ENCODE measurements around the gene SEC61A1.

Gene SEC61A1

DNA sequence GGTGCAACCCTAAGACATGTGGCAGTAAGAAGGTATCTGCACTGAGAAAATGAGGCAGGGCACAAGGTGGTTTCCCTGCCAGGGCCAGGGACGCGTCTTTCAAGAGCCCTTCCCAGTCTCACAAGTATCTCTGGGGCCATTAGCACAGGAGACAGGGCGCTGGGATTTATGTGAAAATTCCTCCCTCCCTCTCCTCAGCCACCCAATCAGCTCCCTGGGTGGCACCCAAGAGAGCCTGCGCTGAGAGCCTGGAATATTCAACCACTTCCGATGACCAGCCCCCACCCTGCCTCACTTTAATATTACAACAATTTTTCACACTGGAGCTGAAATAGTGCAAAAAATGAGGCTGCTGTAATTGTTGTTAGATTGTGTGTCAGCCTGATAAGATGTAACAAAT is 26.1 kb downstream of the SEC61A1 start:
- no peak for DNase-seq

DNA sequence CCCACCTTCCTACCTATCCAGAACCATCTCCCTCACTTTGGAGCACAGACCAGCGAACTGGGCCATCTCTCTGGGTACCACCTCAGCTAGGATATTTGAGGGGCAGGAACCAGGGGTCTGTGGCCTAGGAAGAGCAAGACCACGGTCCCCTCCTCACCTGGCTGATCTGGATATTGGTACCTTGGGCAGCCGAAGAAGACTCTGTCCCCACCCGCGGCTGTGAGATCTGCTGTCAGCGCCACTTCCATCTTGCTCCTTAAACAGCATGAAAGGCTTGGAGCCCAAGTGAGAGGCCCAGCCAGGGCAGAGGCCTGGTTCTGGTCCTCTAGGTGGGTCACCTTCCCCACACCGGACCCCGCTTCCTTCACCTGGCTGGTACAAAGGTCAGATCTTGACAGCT is 26.6 kb downstream of the SEC61A1 start:
- no peak for DNase-seq

DNA sequence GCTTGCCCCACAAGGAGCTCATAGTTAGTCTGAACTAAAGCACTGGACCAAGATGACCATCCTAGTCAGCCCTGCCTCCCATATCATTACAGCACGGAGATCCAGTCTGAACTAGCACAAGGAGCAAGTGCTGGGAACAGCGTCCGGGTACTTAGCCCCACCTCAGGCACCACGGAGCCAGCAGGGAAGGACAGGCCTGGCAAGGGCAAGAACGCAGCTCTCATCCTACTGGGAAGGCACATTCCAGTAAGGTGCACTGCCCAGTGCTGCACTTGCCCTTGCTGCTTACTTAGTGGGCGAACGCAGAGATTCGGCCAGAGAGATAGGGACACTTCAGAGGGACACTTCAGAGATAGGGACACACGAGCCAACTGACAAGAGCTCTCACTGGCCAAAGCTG is 27.6 kb downstream of the SEC61A1 start:
- no peak for DNase-seq

DNA sequence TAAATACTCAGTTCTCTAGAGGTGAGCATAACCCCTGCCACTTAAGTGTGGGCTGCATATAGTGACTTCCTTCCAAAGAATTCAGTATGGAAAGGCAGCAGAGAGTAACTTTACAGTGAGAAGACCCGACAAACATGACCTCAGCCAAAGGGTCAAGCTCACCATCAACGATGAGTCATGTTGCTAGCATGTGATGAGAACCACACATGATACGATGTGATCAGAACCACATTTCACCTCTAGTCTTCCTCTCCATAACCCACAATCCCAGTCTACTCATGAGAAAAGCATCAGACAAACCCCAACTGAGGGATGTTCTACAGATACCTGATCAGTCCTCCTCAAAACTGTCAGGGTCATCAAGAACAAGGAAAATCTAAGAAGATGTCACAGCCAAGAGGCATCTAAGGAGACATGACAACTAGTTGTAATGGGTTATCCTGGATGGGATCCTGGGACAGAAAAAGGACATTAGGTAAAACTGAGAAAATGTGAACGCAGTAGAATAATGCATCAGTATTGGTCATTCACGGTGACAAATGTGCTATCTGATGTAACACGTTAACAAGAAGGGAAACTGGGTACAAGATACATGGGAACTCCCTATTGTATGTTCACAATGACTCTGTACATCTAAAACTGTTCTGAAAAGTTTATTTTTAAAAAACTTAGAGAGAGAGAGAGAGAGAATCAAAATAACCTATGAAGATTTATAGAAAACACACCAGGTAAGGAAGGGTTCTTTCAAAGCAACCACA is 28.3 kb downstream of the SEC61A1 start:
- peak; percentile 31 for DNase-seq

DNA sequence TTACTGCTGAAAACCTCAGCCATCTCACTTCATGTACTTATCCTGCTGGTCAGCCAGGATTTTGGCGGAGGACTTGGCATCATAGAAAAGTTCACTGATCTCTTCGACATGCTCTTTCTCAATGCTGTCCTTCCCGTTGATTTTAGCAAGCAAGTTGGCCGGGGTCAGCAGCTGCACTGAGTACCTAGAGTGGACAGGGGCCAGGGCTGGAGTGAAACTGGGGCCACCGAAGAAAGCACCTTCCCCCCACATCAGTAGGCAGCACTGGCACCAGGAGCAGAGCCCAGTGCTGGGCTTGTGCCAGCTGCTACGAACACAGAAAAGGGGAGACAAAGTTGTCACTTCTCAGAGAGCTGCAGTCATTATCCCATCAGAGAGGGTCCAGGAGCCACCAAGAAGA is 29.0 kb downstream of the SEC61A1 start:
- no peak for DNase-seq

DNA sequence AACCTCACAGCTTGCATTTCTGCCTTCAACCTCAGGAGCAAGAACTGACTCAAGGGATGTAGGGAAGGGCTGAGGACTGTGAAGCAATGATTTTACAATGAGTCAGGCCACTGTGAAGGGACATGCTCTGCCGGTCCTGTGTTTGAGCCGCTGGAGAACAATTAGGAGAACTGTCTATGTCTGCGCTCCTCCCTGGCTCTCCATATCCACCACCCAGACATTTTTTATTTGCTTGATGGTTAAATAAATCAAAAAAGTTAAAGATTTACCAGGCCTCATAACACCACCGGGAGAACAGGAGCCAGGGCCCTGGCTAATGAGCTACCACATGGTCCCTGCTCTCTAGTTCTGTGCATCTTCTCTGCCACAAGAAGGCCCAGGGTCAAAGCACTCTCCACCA is 29.6 kb downstream of the SEC61A1 start:
- DNase-seq: no peak

DNA sequence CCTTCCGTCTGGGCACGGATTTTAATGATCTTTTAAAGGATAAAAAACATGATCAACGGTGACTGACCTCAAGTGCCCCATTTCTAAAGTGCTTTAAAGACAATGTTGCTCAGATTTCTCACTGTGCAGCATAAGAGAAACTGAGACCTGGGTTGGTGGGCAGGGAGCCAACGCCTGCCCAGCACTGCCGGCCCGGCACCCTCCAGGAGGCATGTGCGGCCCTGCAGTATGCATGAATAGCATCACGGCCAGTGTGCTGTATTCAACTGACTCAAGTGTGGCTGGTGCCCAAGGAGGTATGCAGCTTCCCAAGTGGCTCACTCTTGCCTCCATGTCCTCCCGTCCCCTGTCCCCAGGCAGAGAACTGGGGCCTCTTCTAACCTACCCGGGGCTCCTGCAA is 30.3 kb downstream of the SEC61A1 start:
- DNase-seq: no peak

DNA sequence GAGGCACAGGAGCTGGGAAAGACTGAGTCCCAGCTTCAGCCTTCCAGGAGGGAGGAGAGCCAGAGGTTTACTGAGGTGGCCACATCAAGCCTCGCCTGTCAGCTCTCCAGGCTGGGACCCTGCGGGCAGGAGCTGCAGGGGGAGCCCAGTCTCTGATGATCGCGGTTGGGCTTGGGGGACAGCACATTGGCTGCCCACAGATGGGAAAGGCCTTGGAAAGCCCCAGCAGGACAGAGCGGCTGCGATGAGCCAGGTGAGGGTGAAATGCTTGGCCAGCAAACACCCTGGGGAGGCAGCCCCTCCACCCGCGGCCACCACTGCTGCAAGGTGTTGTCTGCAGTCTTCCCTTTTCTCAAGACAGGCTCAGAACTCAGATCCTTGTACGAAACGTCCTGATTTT is 31.2 kb downstream of the SEC61A1 start:
- DNase-seq: no peak

DNA sequence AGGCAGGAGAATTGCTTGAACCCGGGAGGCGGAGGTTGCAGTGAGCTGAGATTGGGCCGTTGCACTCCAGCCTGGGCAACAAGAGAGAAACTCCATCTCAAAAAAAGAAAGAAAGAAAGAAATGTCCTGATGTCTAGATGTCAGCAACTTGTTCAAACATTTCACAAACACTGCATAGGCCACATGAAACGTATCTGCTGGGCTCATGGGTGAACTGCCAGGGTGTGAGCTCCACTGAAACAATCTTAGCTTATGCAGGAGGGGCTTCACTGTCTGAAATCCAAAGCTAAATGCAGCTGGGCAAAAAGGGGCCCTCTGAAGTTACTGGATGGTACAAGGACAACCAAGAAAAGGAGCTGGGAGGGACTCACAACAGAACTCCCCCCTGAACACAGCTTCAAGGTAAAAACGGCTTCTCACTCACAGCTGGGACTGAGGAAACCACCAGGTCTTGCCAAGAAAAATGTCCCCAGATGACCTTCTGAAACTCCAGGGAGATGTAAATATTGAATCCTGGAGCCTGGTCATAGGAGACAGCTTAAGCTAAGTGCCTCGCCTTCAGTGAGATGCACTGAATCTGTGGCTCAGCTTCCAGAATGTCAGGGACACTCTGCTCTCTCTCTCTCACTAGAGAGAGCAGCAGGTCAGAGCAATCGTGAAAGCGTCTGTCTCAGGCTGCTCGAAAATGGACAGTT is 31.9 kb downstream of the SEC61A1 start:
- DNase-seq: no peak

DNA sequence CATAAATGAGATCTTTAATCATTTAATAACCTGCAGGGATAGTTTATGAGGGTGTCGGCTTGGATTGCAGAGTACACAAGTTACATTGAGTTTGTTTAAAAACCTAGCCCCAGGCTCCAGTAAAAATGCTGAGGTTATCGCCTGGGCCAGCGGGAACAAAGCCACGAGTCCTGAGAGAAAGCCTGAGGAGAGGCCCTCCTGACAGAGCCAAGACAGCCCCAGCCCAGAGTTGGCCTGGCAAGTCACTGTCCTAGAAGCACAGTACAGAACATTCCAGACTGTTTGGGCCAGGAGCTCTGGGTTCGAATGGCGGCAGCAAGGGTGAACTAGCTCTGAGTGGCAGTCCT is 32.4 kb downstream of the SEC61A1 start:
- no peak for DNase-seq

DNA sequence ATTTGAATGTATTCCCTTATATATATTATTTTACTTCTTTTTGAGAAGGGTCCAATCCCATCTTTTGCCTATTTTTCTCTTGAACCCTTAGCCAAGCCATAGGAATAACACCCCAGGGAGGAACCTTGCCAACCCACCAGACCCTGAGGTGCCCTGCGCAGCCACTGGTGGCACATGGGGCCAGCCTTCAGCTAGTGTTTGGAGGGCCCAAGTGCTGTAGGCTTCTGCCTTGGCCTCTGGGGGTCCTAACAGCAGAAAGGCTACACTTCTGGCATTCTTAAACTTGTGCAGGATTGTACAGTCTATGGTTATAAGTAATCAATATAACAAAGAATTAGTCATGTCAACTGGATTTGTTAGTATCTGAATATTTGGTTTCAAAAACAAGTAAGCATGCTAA is 36.9 kb downstream of the SEC61A1 start:
- no peak for DNase-seq

DNA sequence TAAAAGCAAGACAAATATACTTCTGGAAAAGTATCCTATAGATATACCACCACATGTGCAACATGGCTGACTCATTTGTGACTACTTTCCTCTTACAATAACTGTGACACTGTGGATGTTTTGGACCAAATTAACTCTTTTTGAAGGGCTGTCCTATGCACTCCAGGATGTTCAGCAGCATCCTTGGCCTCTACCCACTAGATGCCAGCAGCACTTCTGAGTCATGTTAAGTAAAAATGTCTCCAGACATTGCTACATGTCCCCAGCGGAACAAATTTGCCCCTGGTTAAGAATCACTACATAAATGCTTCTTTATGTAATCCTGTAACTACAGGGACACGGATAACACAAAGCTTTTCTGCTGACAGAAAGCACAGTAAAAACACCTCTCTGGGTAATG is 39.3 kb downstream of the SEC61A1 start:
- DNase-seq: no peak

DNA sequence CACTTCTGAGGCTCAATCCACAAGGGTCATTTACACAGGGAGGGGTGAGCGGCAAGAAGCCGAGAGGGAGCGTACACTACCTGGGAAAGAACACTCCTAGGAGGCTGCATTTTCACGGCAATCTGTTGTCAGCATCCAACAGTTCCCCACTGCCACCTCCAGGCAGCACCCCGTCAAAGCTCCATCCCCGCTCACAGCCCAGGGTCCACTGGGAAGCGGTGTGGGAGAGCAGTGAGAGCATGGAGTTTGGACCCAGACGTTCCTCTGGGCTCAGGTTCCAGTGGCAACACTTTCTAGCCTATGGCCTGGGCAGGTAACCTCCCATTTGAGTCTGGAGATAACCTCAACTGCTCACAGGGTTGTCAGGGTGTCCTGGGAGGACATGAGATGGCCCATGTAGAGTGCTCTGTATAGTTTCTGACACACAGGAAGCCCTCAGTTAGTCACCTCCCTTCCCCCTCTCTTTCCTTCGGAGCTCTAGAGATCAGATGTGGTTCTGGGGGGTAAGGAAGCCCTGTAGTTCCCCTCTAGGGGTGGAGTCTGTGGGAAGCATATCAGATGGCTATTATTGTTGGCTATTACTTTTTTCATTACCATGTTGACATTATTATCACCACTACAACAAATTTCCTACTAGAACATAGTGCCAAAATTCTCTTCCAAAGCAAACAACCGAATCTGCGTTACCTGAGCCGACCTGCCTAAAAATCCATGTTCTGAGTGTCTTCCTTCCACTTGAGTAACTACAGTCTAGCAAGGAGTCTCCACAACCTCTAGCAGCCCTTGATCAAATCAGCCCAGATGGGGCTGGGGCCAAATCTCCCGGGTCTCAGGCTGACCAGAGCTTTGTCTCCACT is 42.3 kb downstream of the SEC61A1 start:
- peak; percentile 53 for DNase-seq

DNA sequence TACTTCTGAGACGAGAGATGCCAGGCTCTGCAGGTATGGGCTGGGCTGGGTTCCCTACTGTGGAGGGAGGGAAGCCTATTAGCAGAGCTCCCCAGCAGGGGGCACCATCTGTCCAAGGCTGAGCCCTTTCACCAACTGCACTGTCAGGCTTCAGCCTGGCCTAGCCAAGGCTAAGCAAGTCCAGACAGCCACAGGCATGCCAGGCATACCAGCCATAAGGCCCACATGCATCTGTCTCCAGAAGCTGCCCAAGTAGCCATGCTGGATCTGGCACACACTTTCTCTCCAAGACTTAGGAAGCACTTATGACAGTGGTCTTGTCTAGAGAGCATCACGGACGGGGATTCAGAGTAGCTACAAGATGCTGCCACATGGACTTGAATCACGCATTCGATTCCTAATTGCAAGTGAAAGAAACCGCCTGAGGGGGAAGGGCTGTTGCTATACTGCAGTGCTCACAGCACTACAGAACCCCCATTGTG is 43.0 kb downstream of the SEC61A1 start:
- peak; percentile 83 for DNase-seq

DNA sequence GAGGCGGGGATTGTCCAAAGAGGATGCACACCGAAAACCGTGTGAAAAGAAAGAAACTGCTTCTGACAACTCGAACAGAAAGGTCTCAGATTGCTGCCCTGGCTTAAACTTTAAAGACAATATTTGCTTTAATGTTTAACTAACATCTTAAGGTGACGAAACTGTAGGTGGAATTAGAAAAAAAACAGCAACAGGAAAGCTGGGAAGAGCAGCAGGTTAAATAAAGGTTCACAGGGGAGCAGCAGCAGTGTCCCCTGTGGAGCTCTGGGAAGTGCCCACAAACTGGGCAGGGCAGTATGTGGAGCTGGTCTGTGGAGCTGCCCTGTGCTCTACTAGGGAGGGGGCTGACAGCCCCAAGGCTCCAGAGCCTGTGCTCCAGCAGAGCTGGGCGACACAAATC is 46.0 kb downstream of the SEC61A1 start:
- no peak for DNase-seq

DNA sequence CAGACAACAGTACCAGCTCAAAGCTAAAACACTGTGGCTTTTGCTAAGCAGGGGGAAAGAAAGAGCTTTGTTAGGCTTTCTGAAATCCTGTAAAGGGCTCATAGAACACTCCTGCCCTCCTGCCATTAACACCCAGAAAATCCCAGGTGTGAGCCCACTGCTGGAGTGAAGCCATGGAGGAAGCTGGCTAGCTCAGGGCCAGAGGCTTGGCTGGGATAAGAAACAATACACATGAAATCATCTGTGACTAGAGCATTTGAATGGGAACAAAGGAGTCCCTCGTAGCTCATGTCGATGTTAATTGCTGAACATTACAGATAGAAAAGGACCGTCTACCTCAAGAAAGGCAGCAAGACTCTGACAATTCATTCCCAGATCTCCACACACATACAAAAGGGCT is 47.9 kb downstream of the SEC61A1 start:
- DNase-seq: no peak

DNA sequence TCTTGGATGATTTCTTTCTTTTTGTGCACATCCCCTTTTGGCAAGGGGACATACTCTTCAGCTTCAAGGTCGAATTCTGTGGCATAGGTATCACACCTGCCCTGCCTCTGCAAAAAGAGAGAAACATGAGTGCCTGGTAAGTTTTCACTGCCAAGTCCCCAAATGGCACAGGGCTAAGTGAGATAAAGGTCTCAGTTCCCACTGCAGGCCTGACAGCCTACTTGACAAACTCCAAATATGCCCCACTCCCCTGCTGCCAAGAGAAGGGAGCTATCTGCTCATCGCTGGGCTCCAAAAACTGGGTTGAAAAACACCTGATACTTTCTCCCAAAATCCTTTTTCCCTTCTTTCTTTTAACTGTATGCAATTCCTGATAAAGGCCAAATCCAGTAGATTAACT is 48.4 kb downstream of the SEC61A1 start:
- DNase-seq: no peak

DNA sequence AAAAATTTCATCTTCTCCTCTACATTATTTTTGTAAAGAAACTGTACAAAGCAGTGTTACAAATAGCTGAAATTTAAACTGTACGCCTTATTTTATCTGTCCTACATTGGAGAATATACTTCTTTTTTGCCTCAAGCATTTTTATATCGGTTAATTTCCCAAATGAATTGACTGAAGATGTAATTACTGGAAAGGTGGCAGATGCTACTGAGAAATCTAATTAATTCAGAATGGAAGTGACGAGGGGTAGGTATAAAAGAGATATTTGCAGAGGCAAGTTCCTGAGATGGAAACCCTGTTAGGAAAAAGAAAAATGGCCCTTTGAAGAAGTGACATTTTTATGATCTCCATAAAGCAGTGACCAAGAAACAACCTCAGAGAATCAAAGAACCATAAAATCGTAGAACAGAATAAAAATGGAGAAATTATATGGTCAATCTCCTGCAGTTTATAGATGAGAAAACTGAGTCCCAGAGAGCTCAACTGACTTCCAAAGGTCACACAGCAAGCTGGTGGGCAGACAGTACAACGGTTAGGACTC is 51.0 kb downstream of the SEC61A1 start:
- DNase-seq: no peak

DNA sequence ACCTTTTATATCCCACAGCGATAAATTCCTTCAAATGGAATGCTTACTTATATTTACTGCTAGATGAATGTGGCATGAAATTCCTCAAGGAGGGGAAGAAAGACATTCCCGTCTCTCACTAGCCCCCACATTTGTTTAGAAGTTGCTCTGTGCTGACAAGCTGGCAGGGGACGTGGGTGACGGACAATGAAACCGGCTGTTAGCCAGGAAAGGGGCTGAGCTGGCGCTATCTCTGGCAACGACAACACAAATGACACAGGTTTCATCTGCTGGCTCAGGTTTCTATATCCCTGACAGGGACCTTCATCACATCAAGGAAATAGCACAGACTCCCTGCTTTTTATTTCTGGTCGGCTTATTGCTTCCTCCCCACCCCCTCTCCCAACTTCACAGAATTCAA is 55.6 kb downstream of the SEC61A1 start:
- DNase-seq: no peak

DNA sequence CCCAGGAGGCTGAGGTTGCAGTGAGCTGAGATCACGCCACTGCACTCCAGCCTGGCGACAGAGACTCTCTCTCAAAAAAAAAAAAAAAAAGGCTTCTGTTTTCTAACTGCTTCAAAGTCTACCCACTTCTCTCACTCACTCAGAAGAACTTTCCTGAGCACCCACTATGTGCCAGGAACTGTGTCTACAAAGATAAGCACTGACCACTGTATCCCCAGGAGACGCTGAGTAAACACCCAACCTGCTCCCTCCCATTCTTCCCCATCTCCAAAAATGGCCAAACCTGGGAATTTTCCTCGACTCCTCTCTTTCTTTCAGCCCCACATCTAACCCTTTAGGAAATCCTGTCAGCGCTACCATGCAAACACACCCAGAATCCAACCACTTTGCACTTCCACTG is 58.9 kb downstream of the SEC61A1 start:
- no peak for DNase-seq

DNA sequence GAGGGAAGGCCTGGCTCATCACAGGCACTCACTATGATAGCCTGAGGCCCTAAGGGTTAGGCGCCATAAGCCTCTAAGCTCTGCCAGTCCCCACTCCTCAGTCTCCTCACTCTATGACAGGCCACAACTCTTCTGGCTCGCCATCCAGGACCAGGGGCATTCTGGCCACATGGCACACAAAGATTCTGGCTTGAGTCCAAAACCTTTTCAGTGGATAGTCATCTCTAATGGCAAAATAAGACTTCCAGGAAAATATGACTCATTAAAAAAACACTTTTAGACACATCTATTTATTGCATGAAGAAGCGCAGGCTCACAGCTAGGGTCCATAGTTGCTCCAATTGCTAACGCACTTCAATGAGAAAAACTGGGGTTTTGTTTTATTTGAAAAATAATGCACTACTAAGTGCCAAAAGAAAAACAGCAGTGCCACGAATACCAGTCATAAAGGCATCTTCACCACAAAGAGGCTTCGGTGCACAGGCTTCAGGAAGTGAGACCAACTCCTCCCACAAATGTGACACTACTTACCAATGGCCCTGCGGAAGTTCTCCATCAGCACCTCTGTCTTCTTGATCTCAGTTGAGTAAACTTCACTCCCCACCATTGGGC is 60.2 kb downstream of the SEC61A1 start:
- DNase-seq: peak; percentile 79

DNA sequence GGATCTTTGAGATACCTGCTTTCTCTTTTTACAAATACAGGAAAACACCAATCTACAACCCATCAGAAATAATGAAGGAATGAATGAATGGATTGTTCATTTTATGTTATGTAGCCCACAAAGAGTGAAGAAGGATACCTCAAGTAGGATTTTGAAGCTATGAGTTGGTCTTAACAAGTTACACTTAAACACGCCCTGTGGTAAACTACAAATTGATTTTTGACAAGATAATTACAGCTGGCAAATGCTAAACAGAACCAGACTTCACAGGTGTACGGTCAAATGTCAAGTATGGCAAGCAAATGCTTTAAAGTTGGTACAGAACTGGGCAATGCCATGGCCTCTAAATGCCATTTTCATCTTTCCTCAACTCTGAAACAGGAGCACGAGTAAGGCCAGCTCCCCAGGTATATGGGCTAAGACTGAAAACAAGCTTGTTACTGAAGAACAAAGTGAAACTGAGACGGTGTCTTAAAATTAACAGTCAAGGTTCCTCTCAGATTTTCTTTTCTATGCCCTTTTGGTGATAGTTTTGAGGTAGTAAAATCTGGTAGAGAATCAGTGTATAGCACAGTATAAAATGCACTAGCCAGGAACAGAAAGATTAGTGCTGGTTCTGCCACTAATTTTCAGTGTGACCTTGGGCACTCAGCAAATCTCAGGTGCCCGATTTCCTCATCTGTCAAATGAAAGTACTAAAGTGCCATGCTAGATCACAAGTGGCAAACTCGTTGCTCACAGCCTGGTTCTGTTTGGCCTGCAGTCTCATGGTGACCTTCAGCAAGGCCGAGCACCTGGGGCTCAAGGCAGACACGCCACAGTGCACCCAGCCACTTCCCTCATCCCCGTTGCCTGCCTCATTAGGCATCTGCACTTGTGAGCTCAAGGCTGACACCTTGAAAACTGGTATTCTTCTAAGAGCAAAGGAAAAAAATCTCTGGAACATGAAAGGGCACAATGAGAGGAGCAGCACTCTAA is 61.9 kb downstream of the SEC61A1 start:
- DNase-seq: no peak
